ENCODE data around the gene DOCK1.

DNA sequence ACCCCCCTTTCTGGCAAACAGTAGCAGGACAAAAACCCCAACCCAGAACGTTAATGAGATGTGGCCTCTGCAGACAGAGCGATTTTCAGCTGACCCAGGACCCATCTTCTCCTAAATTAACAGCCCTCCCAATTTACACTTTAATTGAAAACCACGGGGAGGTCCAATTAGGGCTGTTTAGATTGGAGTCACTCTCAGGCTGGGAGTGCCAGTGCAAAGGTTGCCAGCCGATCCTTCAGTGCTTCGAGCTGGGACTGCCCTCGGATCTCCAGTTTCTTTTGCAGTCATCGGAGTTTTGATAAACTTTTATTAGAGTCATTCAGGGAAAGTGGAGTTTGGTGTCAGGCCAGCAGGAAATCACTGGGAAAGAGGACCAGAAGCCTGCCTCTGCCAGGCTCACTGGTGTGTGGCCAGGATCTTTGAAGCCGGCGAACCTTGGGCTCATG, 108.0 kb downstream of the DOCK1 start:
- TF ChIP-seq CTCF (IDR thresholded peaks at IDR 0.05) (peak in 1 of 4 experiments; percentile 8), POLR2A (IDR thresholded peaks at IDR 0.05) (no peak)
